ENCODE results near the gene HRH3.

Gene HRH3

GRCh38 chr20:62233684-62234083 is 13.6 kb upstream of the HRH3 start:
- in situ Hi-C loops (cut with HindIII; ENCODE audit: low pct_ligation_motif_present, low pct_unique_long_range_greater_than_20kb, low sequenced_read_pairs), result no loop called here
- DNase-seq, result no peak

GRCh38 chr20:62232770-62233645 is 12.9 kb upstream of the HRH3 start:
- no peak for DNase-seq

GRCh38 chr20:62232194-62232593 is 12.1 kb upstream of the HRH3 start:
- in situ Hi-C loops (cut with HindIII; ENCODE audit: low pct_ligation_motif_present, low pct_unique_long_range_greater_than_20kb, low sequenced_read_pairs), result no loop called here
- DNase-seq, result no peak

More at GRCh38 chr20:62232770-62233645, 12.9 kb upstream of the HRH3 start:
- in situ Hi-C loops (cut with HindIII; ENCODE audit: low pct_ligation_motif_present, low pct_unique_long_range_greater_than_20kb, low sequenced_read_pairs), result no loop called here

GRCh38 chr20:62231292-62231691 is 11.2 kb upstream of the HRH3 start:
- in situ Hi-C loops (cut with HindIII; ENCODE audit: low pct_ligation_motif_present, low pct_unique_long_range_greater_than_20kb, low sequenced_read_pairs), result no loop called here
- DNase-seq, result no peak

DNA sequence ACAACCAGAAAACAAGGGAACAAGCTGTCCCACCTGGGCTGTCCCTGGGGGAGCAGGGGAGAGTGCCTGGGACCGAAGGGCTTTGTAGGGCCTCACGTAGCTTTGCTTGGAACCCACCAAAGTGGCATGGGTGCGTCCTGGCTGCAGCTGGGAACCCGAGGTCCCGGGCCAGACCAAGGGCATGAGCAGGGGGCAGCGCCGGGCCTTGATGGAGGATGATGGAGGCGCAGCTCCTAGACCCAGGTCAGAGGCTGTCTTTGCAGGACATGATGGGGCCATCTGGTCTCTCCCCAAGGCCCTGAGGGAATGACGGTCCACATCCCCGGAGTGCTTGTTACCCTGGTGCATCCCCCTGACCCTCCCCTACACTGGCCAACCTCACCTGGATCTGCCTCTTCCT is 10.6 kb upstream of the HRH3 start:
- in situ Hi-C loops (cut with HindIII; ENCODE audit: low pct_ligation_motif_present, low pct_unique_long_range_greater_than_20kb, low sequenced_read_pairs), result no loop called here

DNA sequence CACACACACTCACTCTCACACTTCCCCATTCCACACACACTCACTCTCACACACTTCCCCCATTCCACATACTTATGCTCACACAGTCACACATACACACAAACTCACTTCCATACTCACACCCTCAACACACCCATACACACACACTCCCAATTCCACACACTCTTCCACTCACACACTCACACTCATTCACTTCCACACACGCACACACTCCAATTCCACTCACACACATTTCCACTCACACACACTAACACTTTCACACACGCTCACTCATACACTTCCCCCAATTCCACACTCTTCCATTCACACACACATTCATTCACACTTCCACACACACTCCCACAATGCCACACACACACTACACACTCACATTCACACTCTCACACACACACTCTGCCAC is 10.2 kb upstream of the HRH3 start:
- in situ Hi-C loops (cut with HindIII; ENCODE audit: low pct_ligation_motif_present, low pct_unique_long_range_greater_than_20kb, low sequenced_read_pairs), result no loop called here
- DNase-seq, result no peak

More for the DNA sequence above, 10.6 kb upstream of the HRH3 start:
- DNase-seq, result no peak

GRCh38 chr20:62229667-62230066 is 9.6 kb upstream of the HRH3 start:
- no peak for DNase-seq
- in situ Hi-C loops (cut with HindIII; ENCODE audit: low pct_ligation_motif_present, low pct_unique_long_range_greater_than_20kb, low sequenced_read_pairs), result no loop called here

- DNase-seq, result no peak
- in situ Hi-C loops (cut with HindIII; ENCODE audit: low pct_ligation_motif_present, low pct_unique_long_range_greater_than_20kb, low sequenced_read_pairs), result no loop called here
Measured at GRCh38 chr20:62228982-62229545, 9.0 kb upstream of the HRH3 start.

DNA sequence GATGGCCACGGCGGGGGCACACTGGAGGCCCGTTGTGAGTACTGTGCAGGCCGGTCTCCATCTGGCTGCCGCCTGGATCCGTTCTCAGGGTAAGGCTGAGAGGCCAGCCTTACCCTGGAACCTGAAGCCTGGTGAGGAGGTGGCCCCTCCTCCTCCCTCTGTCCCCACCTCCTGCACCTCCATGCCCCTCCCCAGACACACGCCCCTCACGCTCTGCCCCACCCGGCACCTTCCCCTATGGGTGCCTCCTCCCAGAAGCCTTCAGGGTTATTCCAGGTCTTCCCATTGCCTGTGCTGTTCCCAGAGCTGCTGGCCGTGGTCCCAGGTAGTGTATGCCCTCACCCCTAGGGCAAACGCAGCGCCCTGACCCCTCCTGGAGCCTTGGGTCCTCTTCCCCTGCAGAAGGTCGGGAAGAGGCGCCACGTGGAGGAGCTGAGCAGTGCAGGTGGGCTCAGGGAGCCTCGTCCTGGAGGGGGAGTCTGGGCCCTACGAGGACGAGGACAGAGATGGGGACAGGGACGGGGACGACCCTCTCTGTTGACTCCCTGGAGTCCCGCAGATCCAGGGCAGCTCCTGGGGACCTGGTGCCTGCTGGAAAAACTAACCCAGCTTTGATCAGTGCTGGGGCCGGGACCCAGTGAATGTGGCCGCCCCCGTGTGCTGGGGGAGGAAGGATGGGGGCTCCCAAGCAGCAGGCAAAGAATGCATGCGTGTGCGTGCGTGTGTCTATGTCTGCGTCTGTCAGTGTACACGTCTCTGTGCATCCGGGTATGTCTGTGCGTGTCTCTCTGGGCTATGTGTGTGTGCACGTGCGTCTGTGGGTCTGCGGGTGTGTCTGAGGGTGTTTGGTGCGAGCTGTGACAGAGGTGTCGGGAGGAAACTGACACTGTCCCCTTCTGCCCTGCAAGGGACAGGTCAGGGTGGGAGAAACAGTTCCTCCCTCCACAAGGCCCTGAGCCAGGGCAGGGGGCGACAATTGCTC is 8.2 kb upstream of the HRH3 start:
- in situ Hi-C loops (cut with HindIII; ENCODE audit: low pct_ligation_motif_present, low pct_unique_long_range_greater_than_20kb, low sequenced_read_pairs), result no loop called here
- no peak for DNase-seq

GRCh38 chr20:62227591-62227976 is 7.5 kb upstream of the HRH3 start:
- DNase-seq, result no peak
- in situ Hi-C loops (cut with HindIII; ENCODE audit: low pct_ligation_motif_present, low pct_unique_long_range_greater_than_20kb, low sequenced_read_pairs), result no loop called here

- no peak for DNase-seq
- in situ Hi-C loops (cut with HindIII; ENCODE audit: low pct_ligation_motif_present, low pct_unique_long_range_greater_than_20kb, low sequenced_read_pairs), result no loop called here
Measured at GRCh38 chr20:62226707-62227590, 6.9 kb upstream of the HRH3 start.

- in situ Hi-C loops (cut with HindIII; ENCODE audit: low pct_ligation_motif_present, low pct_unique_long_range_greater_than_20kb, low sequenced_read_pairs), result no loop called here
- DNase-seq, result no peak
Measured at GRCh38 chr20:62225820-62226635, 6.0 kb upstream of the HRH3 start.

- in situ Hi-C loops (cut with HindIII; ENCODE audit: low pct_ligation_motif_present, low pct_unique_long_range_greater_than_20kb, low sequenced_read_pairs), result no loop called here
- DNase-seq, result no peak
Measured at GRCh38 chr20:62225026-62225425, 4.9 kb upstream of the HRH3 start.

GRCh38 chr20:62224113-62224855 is 4.2 kb upstream of the HRH3 start:
- no peak for DNase-seq
- in situ Hi-C loops (cut with HindIII; ENCODE audit: low pct_ligation_motif_present, low pct_unique_long_range_greater_than_20kb, low sequenced_read_pairs), result no loop called here

DNA sequence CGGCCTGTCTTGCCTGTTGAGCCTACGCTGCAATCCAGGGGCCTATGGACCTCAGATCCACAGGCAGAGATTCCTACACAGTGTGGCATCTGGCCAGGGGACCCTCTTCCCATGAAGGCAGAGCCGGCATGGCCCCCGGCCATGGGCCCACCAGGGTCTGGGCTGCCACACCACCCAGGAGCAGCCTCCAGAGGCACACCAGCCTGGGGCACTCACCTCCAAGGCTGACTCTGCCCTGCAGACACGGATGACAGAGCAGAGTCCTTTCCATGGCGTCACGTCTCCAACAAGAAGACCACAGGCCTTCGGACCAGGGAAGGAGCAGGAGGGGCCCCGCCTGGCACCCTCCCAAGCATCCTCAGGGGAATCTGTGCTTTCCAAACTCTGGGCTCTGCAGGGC is 3.5 kb upstream of the HRH3 start:
- in situ Hi-C loops (cut with HindIII; ENCODE audit: low pct_ligation_motif_present, low pct_unique_long_range_greater_than_20kb, low sequenced_read_pairs), result no loop called here
- no peak for DNase-seq

DNA sequence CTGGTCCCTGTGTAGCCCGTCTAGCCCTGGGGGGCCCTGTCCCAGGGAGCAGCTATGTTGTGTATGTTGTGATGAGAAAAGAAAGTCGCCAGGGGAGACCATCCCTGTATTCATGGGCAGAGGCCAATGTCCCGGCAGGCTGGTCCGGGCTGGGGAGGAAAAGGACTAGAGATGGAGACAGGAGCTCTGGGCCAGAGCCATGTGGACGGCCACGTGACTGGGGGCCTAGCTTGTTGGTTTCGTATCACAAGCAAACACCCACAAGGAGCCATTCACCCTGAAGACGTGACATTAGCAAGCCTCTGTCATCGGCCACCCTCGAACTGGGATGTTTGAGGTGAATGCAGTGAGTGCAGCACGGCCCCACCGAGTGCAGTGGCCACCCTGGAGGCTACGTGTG is 2.9 kb upstream of the HRH3 start:
- in situ Hi-C loops (cut with HindIII; ENCODE audit: low pct_ligation_motif_present, low pct_unique_long_range_greater_than_20kb, low sequenced_read_pairs), result no loop called here

More for the DNA sequence above, 2.9 kb upstream of the HRH3 start:
- DNase-seq, result no peak

Data from ACHN (cell line).